ENCODE results near the gene LRMDA.
"Not testable (repeated sequence)": the region's sequence is repeated elsewhere in the genome, so short reads cannot be mapped to it uniquely, and the experiment has no call there.

LRMDA gene

GRCh38 chr10:76148217-76148616, 716.8 kb downstream of the LRMDA start:
- not testable (repeated sequence) for DNase-seq (ENCODE audit: low read depth, low spot score); H3K4me1 ChIP-seq (ENCODE audit: control insufficient read depth, insufficient read depth, low read length); H3K36me3 ChIP-seq (ENCODE audit: control insufficient read depth, insufficient read depth, low read length); H3K4me3 ChIP-seq (ENCODE audit: low read length); H3K27me3 ChIP-seq (ENCODE audit: control insufficient read depth, insufficient read depth, low read length); H3K27ac ChIP-seq (ENCODE audit: low read length); H3K9me3 ChIP-seq (ENCODE audit: control insufficient read depth, insufficient read depth, low read length)
- no CpG with 5 or more reads among the region's 8 CpGs for WGBS (ENCODE audit: insufficient coverage, insufficient read length)

GRCh38 chr10:76149182-76149581, 717.8 kb downstream of the LRMDA start:
- no peak overlapping the region for H3K27ac ChIP-seq (ENCODE audit: low read length)
- no peaks in the 10 kb centered on the region for H3K36me3 ChIP-seq (ENCODE audit: control insufficient read depth, insufficient read depth, low read length)
- H3K27me3 ChIP-seq (ENCODE audit: control insufficient read depth, insufficient read depth, low read length), result no peaks in the 10 kb centered on the region
- no CpG with 5 or more reads among the region's 1 CpG for WGBS (ENCODE audit: insufficient coverage, insufficient read length)
- H3K9me3 ChIP-seq (ENCODE audit: control insufficient read depth, insufficient read depth, low read length), result no peaks in the 10 kb centered on the region; the same call in 1 of the 2 replicates
- H3K4me3 ChIP-seq (ENCODE audit: low read length), result no peak overlapping the region
- no peak for DNase-seq (ENCODE audit: low read depth, low spot score)
- peaks cover 5% of the 10 kb centered on the region; the same call in 1 of the 2 replicates for H3K4me1 ChIP-seq (ENCODE audit: control insufficient read depth, insufficient read depth, low read length)

- no peak for DNase-seq (ENCODE audit: low read depth, low spot score)
- Histone ChIP-seq H3K9me3 (ENCODE audit: control insufficient read depth, insufficient read depth, low read length) (no peaks in the 10 kb centered on the region; the same call in 1 of the 2 replicates), H3K4me1 (ENCODE audit: control insufficient read depth, insufficient read depth, low read length) (peaks cover 5% of the 10 kb centered on the region; the same call in 1 of the 2 replicates), H3K27me3 (ENCODE audit: control insufficient read depth, insufficient read depth, low read length) (no peaks in the 10 kb centered on the region), H3K27ac (ENCODE audit: low read length) (no peak overlapping the region), H3K36me3 (ENCODE audit: control insufficient read depth, insufficient read depth, low read length) (no peaks in the 10 kb centered on the region), H3K4me3 (ENCODE audit: low read length) (no peak overlapping the region)
- WGBS (ENCODE audit: insufficient coverage, insufficient read length), result no CpG with 5 or more reads among the region's 2 CpGs
Measured at GRCh38 chr10:76149602-76150138, 718.2 kb downstream of the LRMDA start.

- no CpG with 5 or more reads among the region's 17 CpGs for WGBS (ENCODE audit: insufficient coverage, insufficient read length)
- Histone ChIP-seq H3K9me3 (ENCODE audit: control insufficient read depth, insufficient read depth, low read length) (no peaks in the 10 kb centered on the region; the same call in 1 of the 2 replicates), H3K4me1 (ENCODE audit: control insufficient read depth, insufficient read depth, low read length) (peaks cover 5% of the 10 kb centered on the region; the same call in 1 of the 2 replicates), H3K36me3 (ENCODE audit: control insufficient read depth, insufficient read depth, low read length) (no peaks in the 10 kb centered on the region), H3K27me3 (ENCODE audit: control insufficient read depth, insufficient read depth, low read length) (no peaks in the 10 kb centered on the region), H3K4me3 (ENCODE audit: low read length) (no peak overlapping the region), H3K27ac (ENCODE audit: low read length) (no peak overlapping the region)
- DNase-seq (ENCODE audit: low read depth, low spot score), result no peak
Measured at GRCh38 chr10:76150139-76150875, 718.9 kb downstream of the LRMDA start.

GRCh38 chr10:76150876-76151288, 719.5 kb downstream of the LRMDA start:
- no peak overlapping the region for H3K4me3 ChIP-seq (ENCODE audit: low read length)
- no peak overlapping the region for H3K27ac ChIP-seq (ENCODE audit: low read length)
- H3K27me3 ChIP-seq (ENCODE audit: control insufficient read depth, insufficient read depth, low read length), result no peaks in the 10 kb centered on the region
- no peaks in the 10 kb centered on the region; the same call in 1 of the 2 replicates for H3K9me3 ChIP-seq (ENCODE audit: control insufficient read depth, insufficient read depth, low read length)
- no peak for DNase-seq (ENCODE audit: low read depth, low spot score)
- H3K36me3 ChIP-seq (ENCODE audit: control insufficient read depth, insufficient read depth, low read length), result no peaks in the 10 kb centered on the region
- no CpG with 5 or more reads among the region's 7 CpGs for WGBS (ENCODE audit: insufficient coverage, insufficient read length)
- H3K4me1 ChIP-seq (ENCODE audit: control insufficient read depth, insufficient read depth, low read length), result peaks cover 5% of the 10 kb centered on the region; the same call in 1 of the 2 replicates

GRCh38 chr10:76152186-76152585, 720.8 kb downstream of the LRMDA start:
- Histone ChIP-seq H3K4me3 (ENCODE audit: low read length) (no peak overlapping the region), H3K27me3 (ENCODE audit: control insufficient read depth, insufficient read depth, low read length) (no peaks in the 10 kb centered on the region), H3K36me3 (ENCODE audit: control insufficient read depth, insufficient read depth, low read length) (no peaks in the 10 kb centered on the region), H3K4me1 (ENCODE audit: control insufficient read depth, insufficient read depth, low read length) (peaks cover 5% of the 10 kb centered on the region; the same call in 1 of the 2 replicates), H3K9me3 (ENCODE audit: control insufficient read depth, insufficient read depth, low read length) (no peaks in the 10 kb centered on the region; the same call in 1 of the 2 replicates), H3K27ac (ENCODE audit: low read length) (no peak overlapping the region)
- no peak for DNase-seq (ENCODE audit: low read depth, low spot score)
- WGBS (ENCODE audit: insufficient coverage, insufficient read length), result 100% methylated on average over 1 of the region's 1 CpG

GRCh38 chr10:76155961-76156360, 724.5 kb downstream of the LRMDA start:
- no peaks in the 10 kb centered on the region for H3K9me3 ChIP-seq (ENCODE audit: control insufficient read depth, insufficient read depth, low read length)
- H3K36me3 ChIP-seq (ENCODE audit: control insufficient read depth, insufficient read depth, low read length), result no peaks in the 10 kb centered on the region
- H3K27me3 ChIP-seq (ENCODE audit: control insufficient read depth, insufficient read depth, low read length), result no peaks in the 10 kb centered on the region
- no peak overlapping the region for H3K4me3 ChIP-seq (ENCODE audit: low read length)
- WGBS (ENCODE audit: insufficient coverage, insufficient read length), result no CpG with 5 or more reads among the region's 1 CpG
- no peak overlapping the region for H3K27ac ChIP-seq (ENCODE audit: low read length)
- H3K4me1 ChIP-seq (ENCODE audit: control insufficient read depth, insufficient read depth, low read length), result no peaks in the 10 kb centered on the region
- no peak for DNase-seq (ENCODE audit: low read depth, low spot score)

- Histone ChIP-seq H3K4me1 (ENCODE audit: control insufficient read depth, insufficient read depth, low read length) (peaks cover 2% of the 10 kb centered on the region; the same call in 1 of the 2 replicates), H3K27ac (ENCODE audit: low read length) (no peak overlapping the region), H3K27me3 (ENCODE audit: control insufficient read depth, insufficient read depth, low read length) (no peaks in the 10 kb centered on the region), H3K9me3 (ENCODE audit: control insufficient read depth, insufficient read depth, low read length) (no peaks in the 10 kb centered on the region), H3K36me3 (ENCODE audit: control insufficient read depth, insufficient read depth, low read length) (no peaks in the 10 kb centered on the region), H3K4me3 (ENCODE audit: low read length) (no peak overlapping the region)
- DNase-seq (ENCODE audit: low read depth, low spot score), result no peak
- no CpG with 5 or more reads among the region's 12 CpGs for WGBS (ENCODE audit: insufficient coverage, insufficient read length)
Measured at GRCh38 chr10:76160446-76161300, 729.2 kb downstream of the LRMDA start.

GRCh38 chr10:76161301-76161582, 729.8 kb downstream of the LRMDA start:
- no peaks in the 10 kb centered on the region for H3K9me3 ChIP-seq (ENCODE audit: control insufficient read depth, insufficient read depth, low read length)
- WGBS (ENCODE audit: insufficient coverage, insufficient read length), result no CpG with 5 or more reads among the region's 7 CpGs
- no peak overlapping the region for H3K27ac ChIP-seq (ENCODE audit: low read length)
- H3K4me1 ChIP-seq (ENCODE audit: control insufficient read depth, insufficient read depth, low read length), result peaks cover 2% of the 10 kb centered on the region; the same call in 1 of the 2 replicates
- no peak for DNase-seq (ENCODE audit: low read depth, low spot score)
- no peak overlapping the region for H3K4me3 ChIP-seq (ENCODE audit: low read length)
- H3K27me3 ChIP-seq (ENCODE audit: control insufficient read depth, insufficient read depth, low read length), result no peaks in the 10 kb centered on the region
- no peaks in the 10 kb centered on the region for H3K36me3 ChIP-seq (ENCODE audit: control insufficient read depth, insufficient read depth, low read length)

GRCh38 chr10:76168437-76168836, 737.0 kb downstream of the LRMDA start:
- no CpG with 5 or more reads among the region's 1 CpG for WGBS (ENCODE audit: insufficient coverage, insufficient read length)
- no peaks in the 10 kb centered on the region for H3K9me3 ChIP-seq (ENCODE audit: control insufficient read depth, insufficient read depth, low read length)
- no peak overlapping the region for H3K27ac ChIP-seq (ENCODE audit: low read length)

More at GRCh38 chr10:76168437-76168836, 737.0 kb downstream of the LRMDA start:
- no peak overlapping the region for H3K4me3 ChIP-seq (ENCODE audit: low read length)
- H3K27me3 ChIP-seq (ENCODE audit: control insufficient read depth, insufficient read depth, low read length), result no peaks in the 10 kb centered on the region
- no peaks in the 10 kb centered on the region for H3K4me1 ChIP-seq (ENCODE audit: control insufficient read depth, insufficient read depth, low read length)
- no peak for DNase-seq (ENCODE audit: low read depth, low spot score)
- H3K36me3 ChIP-seq (ENCODE audit: control insufficient read depth, insufficient read depth, low read length), result no peaks in the 10 kb centered on the region

Measured in iPS DF 6.9 (cell line).